Natural killer cell (primary cell): ENCODE results near the gene MITF. TPM values are rescaled to one million over a fixed set of nuclear protein-coding genes. Genes with fewer than 3 reads are reported as not detected.

ENCODE experiments used
- ATAC-seq, 3 donors: fragments of 150-1000 bp in 2 of 3; fragments of 200-7000 bp in 1 of 3; cut with Tn5 transposase; 1 replicate in 1 of 3; 2 replicates in 2 of 3; pipeline ENCODE4 v1.10.0; 2021; ENCODE audit warnings: mild to moderate bottlenecking in 2 of 3, moderate library complexity in 2 of 3
- DNase-seq, 2 donors: peaks; one replicate each; pipeline versions ENCODE4 v3.0.0 to v3.0.0-alpha.2; 2013 to 2021; ENCODE audit warnings: mixed read lengths in 1 of 2
- H3K27ac ChIP-seq: one replicate; pipeline ENCODE4 v1.5.1; 2013; ENCODE audit warnings: mild to moderate bottlenecking, low read length
- H3K27me3 ChIP-seq: one replicate; pipeline ENCODE4 v1.6.1; 2013; ENCODE audit warnings: low read length; ENCODE audit not compliant: control insufficient read depth, insufficient read depth
- H3K36me3 ChIP-seq: one replicate; pipeline ENCODE4 v1.6.1; 2013; ENCODE audit warnings: low read length; ENCODE audit not compliant: control insufficient read depth, insufficient read depth
- H3K4me1 ChIP-seq: one replicate; pipeline ENCODE4 v1.6.1; 2013; ENCODE audit warnings: low read length; ENCODE audit not compliant: control insufficient read depth, insufficient read depth
- H3K4me3 ChIP-seq: one replicate; pipeline ENCODE4 v1.5.1; 2013; ENCODE audit warnings: low read length
- H3K9me3 ChIP-seq: one replicate; pipeline ENCODE4 v1.6.1; 2013; ENCODE audit warnings: low read length; ENCODE audit not compliant: control insufficient read depth, insufficient read depth
- H3K27ac Mint-ChIP-seq, 2 donors: one replicate each; pipeline ENCODE4 v1.8.0; 2022; ENCODE audit warnings: mild to moderate bottlenecking in 2 of 2, mixed read lengths in 2 of 2, moderate library complexity in 1 of 2
- H3K27me3 Mint-ChIP-seq, 2 donors: one replicate each; pipeline ENCODE4 v1.8.0; 2022; ENCODE audit warnings: low read depth in 2 of 2, mixed read lengths in 2 of 2
- H3K36me3 Mint-ChIP-seq: one replicate; pipeline ENCODE4 v1.8.0; 2022; ENCODE audit warnings: mixed read lengths
- H3K4me1 Mint-ChIP-seq, 2 donors: one replicate each; pipeline ENCODE4 v1.8.0; 2022; ENCODE audit warnings: mixed read lengths in 2 of 2
- H3K4me3 Mint-ChIP-seq: one replicate; pipeline ENCODE4 v1.8.0; 2022; ENCODE audit warnings: mild to moderate bottlenecking, moderate library complexity, mixed read lengths
- H3K9me3 Mint-ChIP-seq, 2 donors: one replicate each; pipeline ENCODE4 v1.8.0; 2022; ENCODE audit warnings: mixed read lengths in 2 of 2
- WGBS: methylation state at CpG from one replicate; pipeline ENCODE4 v1.1.7; 2013; ENCODE audit warnings: missing lambda C conversion rate; ENCODE audit not compliant: insufficient coverage; 5-methylcytosine and 5-hydroxymethylcytosine counted together
- intact Hi-C: fragments of 100-400 bp; cut with micrococcal nuclease; formaldehyde crosslinking; loops from one replicate; pipeline ENCODE4 v1.14.2; 2022
- total RNA-seq, 4 donors: library from RNA; stranded (reverse); fragments of 120-200 nt in 1 of 4; gene quantifications; one replicate each; pipeline versions ENCODE4 v1.2.3 to v1.2.4, GENCODE V29; 2013 to 2022
- TF ChIP-seq, protein P1 (sequence below): fragments of 200-600 bp; IDR thresholded peaks from one replicate; pipeline ENCODE4 v1.8.0; 2022; ENCODE audit warnings: antibody characterized with exemption

The MITF gene
- total RNA-seq, 3 donors from 2014 or later (not counting 1 experiment from before 2014, with no cell fraction given) = 0.23 to 1.5 (median 0.54) TPM

DNA sequence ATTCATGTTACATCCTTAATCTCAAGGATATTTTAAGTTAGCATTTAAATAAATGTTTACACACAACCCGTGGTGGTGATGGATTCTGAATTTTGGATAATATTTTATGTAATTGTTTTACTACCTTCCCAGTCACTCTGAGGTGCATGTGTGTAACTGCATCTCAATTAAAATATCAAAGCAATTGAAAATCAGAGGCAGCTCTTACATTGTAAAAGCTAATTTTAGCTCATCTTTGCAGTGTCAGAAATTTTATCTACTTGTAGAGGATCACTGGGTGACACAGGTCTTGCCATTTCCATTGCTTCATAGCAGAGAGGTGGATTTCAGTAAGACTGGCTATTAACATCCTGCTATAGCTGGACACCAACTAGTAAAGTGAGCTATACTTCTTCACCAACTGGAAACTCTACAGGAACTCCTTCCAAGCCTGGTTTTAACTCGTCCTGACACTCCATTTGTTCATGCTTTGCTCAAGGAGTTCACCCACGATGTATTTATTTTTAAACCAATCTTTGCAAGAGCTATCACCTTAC, 19.6 kb upstream of the MITF start:
- Histone ChIP-seq H3K9me3 (no peaks in the 10 kb centered on the region), H3K4me1 (no peaks in the 10 kb centered on the region), H3K36me3 (no peaks in the 10 kb centered on the region), H3K4me3 (no peak overlapping the region), H3K27me3 (no peaks in the 10 kb centered on the region), H3K27ac (no peak overlapping the region)
- Mint-ChIP-seq H3K27me3 (peaks cover 0 to 2% of the 10 kb centered on the region in 2 donors), H3K4me1 (no peaks in the 10 kb centered on the region), H3K36me3 (no peaks in the 10 kb centered on the region), H3K9me3 (no peaks in the 10 kb centered on the region), H3K4me3 (no peak overlapping the region), H3K27ac (no peak overlapping the region)
- TF ChIP-seq, protein P1, sequence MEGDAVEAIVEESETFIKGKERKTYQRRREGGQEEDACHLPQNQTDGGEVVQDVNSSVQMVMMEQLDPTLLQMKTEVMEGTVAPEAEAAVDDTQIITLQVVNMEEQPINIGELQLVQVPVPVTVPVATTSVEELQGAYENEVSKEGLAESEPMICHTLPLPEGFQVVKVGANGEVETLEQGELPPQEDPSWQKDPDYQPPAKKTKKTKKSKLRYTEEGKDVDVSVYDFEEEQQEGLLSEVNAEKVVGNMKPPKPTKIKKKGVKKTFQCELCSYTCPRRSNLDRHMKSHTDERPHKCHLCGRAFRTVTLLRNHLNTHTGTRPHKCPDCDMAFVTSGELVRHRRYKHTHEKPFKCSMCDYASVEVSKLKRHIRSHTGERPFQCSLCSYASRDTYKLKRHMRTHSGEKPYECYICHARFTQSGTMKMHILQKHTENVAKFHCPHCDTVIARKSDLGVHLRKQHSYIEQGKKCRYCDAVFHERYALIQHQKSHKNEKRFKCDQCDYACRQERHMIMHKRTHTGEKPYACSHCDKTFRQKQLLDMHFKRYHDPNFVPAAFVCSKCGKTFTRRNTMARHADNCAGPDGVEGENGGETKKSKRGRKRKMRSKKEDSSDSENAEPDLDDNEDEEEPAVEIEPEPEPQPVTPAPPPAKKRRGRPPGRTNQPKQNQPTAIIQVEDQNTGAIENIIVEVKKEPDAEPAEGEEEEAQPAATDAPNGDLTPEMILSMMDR = no peak
- WGBS = 77% methylated on average over 3 of the region's 3 CpGs
- DNase-seq = no peak
- intact Hi-C loops = no loop called here
- no peak for ATAC-seq

DNA sequence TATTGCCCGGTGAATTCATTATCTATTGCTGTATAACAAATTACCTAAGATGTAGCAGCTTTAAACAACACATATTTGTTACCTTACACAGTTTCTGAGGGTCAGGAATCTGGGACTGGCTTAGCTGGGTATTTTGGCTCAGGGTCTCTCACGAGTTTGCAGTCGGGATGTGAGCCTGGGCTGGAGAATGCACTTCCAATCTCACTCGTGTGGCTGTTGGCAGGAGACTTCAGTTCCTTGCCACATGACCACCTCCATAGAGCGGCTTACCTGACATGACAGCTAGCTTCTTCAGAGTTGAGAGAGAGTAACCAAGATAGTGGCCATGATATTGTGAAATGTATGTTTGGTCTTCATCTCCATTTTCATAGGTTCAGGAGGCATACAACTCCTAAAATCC, 18.4 kb upstream of the MITF start:
- Mint-ChIP-seq H3K9me3 (no peaks in the 10 kb centered on the region), H3K27me3 (peaks cover 0 to 2% of the 10 kb centered on the region in 2 donors), H3K4me3 (no peak overlapping the region), H3K36me3 (no peaks in the 10 kb centered on the region), H3K27ac (no peak overlapping the region), H3K4me1 (no peaks in the 10 kb centered on the region)
- Histone ChIP-seq H3K36me3 (no peaks in the 10 kb centered on the region), H3K9me3 (no peaks in the 10 kb centered on the region), H3K27me3 (no peaks in the 10 kb centered on the region), H3K27ac (no peak overlapping the region), H3K4me3 (no peak overlapping the region), H3K4me1 (no peaks in the 10 kb centered on the region)
- 85% methylated on average over 4 of the region's 5 CpGs for WGBS
- TF ChIP-seq, protein P1 = no peak
- ATAC-seq (no peak), DNase-seq (no peak)
- intact Hi-C loops = no loop called here

DNA sequence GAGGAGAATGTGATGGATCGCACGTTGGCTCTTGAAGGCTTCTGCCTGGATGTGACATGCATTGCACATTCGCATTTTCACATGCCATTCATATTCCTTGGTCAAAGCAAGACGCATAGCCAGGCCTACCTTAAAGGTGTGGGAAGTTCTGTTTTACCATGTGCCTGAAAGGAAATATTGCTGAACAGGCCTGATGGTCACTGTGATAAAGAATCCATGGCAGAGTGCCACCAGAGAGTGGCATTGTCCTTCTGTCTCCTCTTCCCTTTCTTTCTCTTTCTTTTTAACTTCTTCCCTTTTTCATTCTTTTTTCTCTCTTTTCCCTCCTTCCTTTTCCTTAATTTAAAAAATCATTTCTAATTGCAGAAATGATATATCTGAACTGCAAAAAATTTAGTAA, 15.9 kb upstream of the MITF start:
- ATAC-seq = no peak
- Histone ChIP-seq H3K36me3 (no peaks in the 10 kb centered on the region), H3K27me3 (no peaks in the 10 kb centered on the region), H3K4me1 (no peaks in the 10 kb centered on the region), H3K9me3 (no peaks in the 10 kb centered on the region), H3K4me3 (no peak overlapping the region), H3K27ac (no peak overlapping the region)
- Mint-ChIP-seq H3K36me3 (no peaks in the 10 kb centered on the region), H3K4me1 (no peaks in the 10 kb centered on the region), H3K9me3 (peaks cover 0 to 3% of the 10 kb centered on the region in 2 donors), H3K27me3 (peaks cover 0 to 5% of the 10 kb centered on the region in 2 donors), H3K4me3 (no peak overlapping the region), H3K27ac (no peak overlapping the region)
- 61% methylated on average over 4 of the region's 4 CpGs for WGBS
- no peak for DNase-seq
- TF ChIP-seq, protein P1 = no peak
- intact Hi-C loops = no loop called here
